Testis (tissue), 3 donors: ENCODE measurements around the gene TEAD1. TPM values are rescaled to one million over a fixed set of nuclear protein-coding genes. Genes with fewer than 3 reads are reported as not detected.

ENCODE experiments used
- DNase-seq: peaks from one replicate; pipeline ENCODE4 v3.0.0-alpha.2; 2019
- H3K27ac ChIP-seq, 2 donors: fragments of 200-600 bp; sonication (generic); one replicate each; pipeline ENCODE4 v1.5.1; 2019
- H3K27me3 ChIP-seq: fragments of 200-600 bp; sonication (generic); one replicate; pipeline ENCODE4 v1.5.1; 2019
- H3K36me3 ChIP-seq: fragments of 200-600 bp; sonication (generic); one replicate; pipeline ENCODE4 v1.5.1; 2017; ENCODE audit warnings: low read depth; ENCODE audit errors: missing control alignments
- H3K4me1 ChIP-seq: fragments of 200-600 bp; sonication (generic); one replicate; pipeline ENCODE4 v1.5.1; 2019
- H3K4me3 ChIP-seq, 2 donors: fragments of 200-600 bp; sonication (generic); one replicate each; pipeline ENCODE4 v1.5.1; 2017 to 2019
- H3K9me3 ChIP-seq: fragments of 200-600 bp; sonication (generic); one replicate; pipeline ENCODE4 v1.5.1; 2017
- CTCF ChIP-seq, 3 experiments: fragments of 450-650 bp in 2 of 3; fragments of 200-600 bp in 1 of 3; sonication (generic) in 1 of 3; IDR thresholded peaks; one replicate each; pipeline ENCODE4 v1.5.1; 2016 to 2019; ENCODE audit warnings: antibody characterized with exemption in 3 of 3, mild to moderate bottlenecking in 2 of 3, moderate library complexity in 1 of 3
- POLR2A ChIP-seq: fragments of 450-650 bp; IDR thresholded peaks from one replicate; pipeline ENCODE4 v1.6.1; 2017; ENCODE audit warnings: antibody characterized with exemption, mild to moderate bottlenecking, moderate library complexity
- WGBS, 2 donors: methylation state at CpG; one replicate each; pipeline ENCODE4 v1.1.5; 2018; 5-methylcytosine and 5-hydroxymethylcytosine counted together
- intact Hi-C: fragments of 100-400 bp; cut with DNase I; formaldehyde crosslinking; loops from one replicate; pipeline ENCODE4 v1.15.1; 2023; ENCODE audit warnings: low total_unique reads
- polyA plus RNA-seq: library from polyadenylated mRNA; stranded (reverse); fragments of 350-450 nt; fragmentation: Illumina TruSeq; extraction: RNeasy Lipid Tissue Mini Kit (QIAGEN cat#74804); gene quantifications from one replicate; pipeline ENCODE4 v1.2.3, GENCODE V29; 2014; ENCODE audit warnings: low read depth, low replicate concordance; ENCODE audit not compliant: insufficient read depth
- total RNA-seq, 2 donors: library from RNA; depleted of rRNA; stranded (reverse); fragments of >200 nt; gene quantifications; one replicate each; pipeline ENCODE4 v1.2.3, GENCODE V29; 2016

TEAD1 gene
- total and polyA plus RNA-seq, 3 donors from 2014 or later = 24.6 to 78.1 (median 63.5) TPM

- no peaks in the 10 kb centered on the region for H3K36me3 ChIP-seq
- no peak for DNase-seq
- intact Hi-C loops = no loop called here
- no peak overlapping the region for H3K27ac ChIP-seq
- WGBS, 2 donors = 63 to 87% methylated on average over 3 of the region's 3 CpGs
- peaks cover 19% of the 10 kb centered on the region for H3K4me1 ChIP-seq
- TF ChIP-seq POLR2A (no peak), CTCF (IDR thresholded peaks at IDR 0.05) (no peak)
- no peaks in the 10 kb centered on the region for H3K9me3 ChIP-seq
- no peaks in the 10 kb centered on the region for H3K27me3 ChIP-seq
- H3K4me3 ChIP-seq = no peak overlapping the region
Measured at GRCh38 chr11:12689029-12689755, 15.0 kb downstream of the TEAD1 start.

- intact Hi-C loops = no loop called here
- DNase-seq = no peak
Measured at GRCh38 chr11:12690663-12691062, 16.4 kb downstream of the TEAD1 start.

GRCh38 chr11:12691473-12691872, 17.3 kb downstream of the TEAD1 start:
- Histone ChIP-seq H3K9me3 (no peaks in the 10 kb centered on the region), H3K4me1 (peaks cover 24% of the 10 kb centered on the region), H3K4me3 (no peak overlapping the region), H3K27me3 (no peaks in the 10 kb centered on the region), H3K27ac (no peak overlapping the region), H3K36me3 (no peaks in the 10 kb centered on the region)
- TF ChIP-seq POLR2A (no peak), CTCF (IDR thresholded peaks at IDR 0.05) (no peak)
- DNase-seq = no peak
- 79 to 85% methylated on average over 4 of the region's 4 CpGs for WGBS, 2 donors
- intact Hi-C loops = no loop called here

More at GRCh38 chr11:12690663-12691062, 16.4 kb downstream of the TEAD1 start:
- H3K36me3 ChIP-seq = no peaks in the 10 kb centered on the region
- TF ChIP-seq CTCF (IDR thresholded peaks at IDR 0.05) (no peak), POLR2A (no peak)
- peaks cover 24% of the 10 kb centered on the region for H3K4me1 ChIP-seq
- 94 to 95% methylated on average over 8 of the region's 8 CpGs for WGBS, 2 donors
- no peaks in the 10 kb centered on the region for H3K27me3 ChIP-seq
- no peak overlapping the region for H3K4me3 ChIP-seq
- H3K27ac ChIP-seq = no peak overlapping the region
- H3K9me3 ChIP-seq = no peaks in the 10 kb centered on the region

- Histone ChIP-seq H3K9me3 (no peaks in the 10 kb centered on the region), H3K27ac (peak overlapping the region in 1 of 2 donors; percentile 63), H3K4me1 (peaks cover 24% of the 10 kb centered on the region), H3K36me3 (no peaks in the 10 kb centered on the region), H3K4me3 (no peak overlapping the region), H3K27me3 (no peaks in the 10 kb centered on the region)
- TF ChIP-seq POLR2A = no peak
- no peak for TF ChIP-seq CTCF (IDR thresholded peaks at IDR 0.05)
- WGBS, 2 donors = 49 to 57% methylated on average over 14 of the region's 14 CpGs
- DNase-seq = peak; percentile 94
- intact Hi-C loops = no loop called here
Measured at GRCh38 chr11:12692229-12693075, 18.2 kb downstream of the TEAD1 start.
